CD4-positive, alpha-beta T cell treated with Interleukin-4 for 4 hours (primary cell): ENCODE data around the gene CPTP.

Experiments used
- DNase-seq: peaks from one replicate; pipeline ENCODE4 v3.0.0-alpha.2; 2020

The CPTP gene

DNA sequence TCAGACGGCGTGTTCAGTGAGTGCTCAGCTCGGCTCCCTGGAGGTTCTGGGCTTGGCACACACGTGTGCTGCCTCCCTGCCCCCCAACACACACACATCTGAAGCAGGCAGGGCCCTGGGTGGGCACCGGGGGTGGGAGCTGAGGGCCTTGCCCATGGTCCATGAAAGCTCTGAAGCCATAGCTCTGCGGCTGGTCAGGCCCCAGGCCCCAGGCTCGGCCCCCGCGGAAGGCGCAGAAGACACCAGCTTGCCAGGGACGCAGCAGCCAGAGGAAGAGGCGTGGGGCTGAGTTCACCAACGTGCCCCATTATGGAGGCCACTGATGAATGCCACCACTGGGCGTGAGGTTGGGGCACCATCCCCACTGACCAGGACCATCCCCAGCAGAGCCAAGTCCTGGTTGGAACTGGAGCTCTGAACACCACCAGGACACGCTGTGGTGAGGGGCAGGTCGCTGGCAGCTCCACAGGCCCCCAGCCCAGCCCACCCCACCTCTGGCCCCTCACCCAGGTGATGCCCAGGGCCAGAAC, 46.2 kb downstream of the CPTP start:
- no peak for DNase-seq

- DNase-seq, result peak; percentile 43
Observed at GRCh38 chr1:1371364-1371745, 46.8 kb downstream of the CPTP start.

DNA sequence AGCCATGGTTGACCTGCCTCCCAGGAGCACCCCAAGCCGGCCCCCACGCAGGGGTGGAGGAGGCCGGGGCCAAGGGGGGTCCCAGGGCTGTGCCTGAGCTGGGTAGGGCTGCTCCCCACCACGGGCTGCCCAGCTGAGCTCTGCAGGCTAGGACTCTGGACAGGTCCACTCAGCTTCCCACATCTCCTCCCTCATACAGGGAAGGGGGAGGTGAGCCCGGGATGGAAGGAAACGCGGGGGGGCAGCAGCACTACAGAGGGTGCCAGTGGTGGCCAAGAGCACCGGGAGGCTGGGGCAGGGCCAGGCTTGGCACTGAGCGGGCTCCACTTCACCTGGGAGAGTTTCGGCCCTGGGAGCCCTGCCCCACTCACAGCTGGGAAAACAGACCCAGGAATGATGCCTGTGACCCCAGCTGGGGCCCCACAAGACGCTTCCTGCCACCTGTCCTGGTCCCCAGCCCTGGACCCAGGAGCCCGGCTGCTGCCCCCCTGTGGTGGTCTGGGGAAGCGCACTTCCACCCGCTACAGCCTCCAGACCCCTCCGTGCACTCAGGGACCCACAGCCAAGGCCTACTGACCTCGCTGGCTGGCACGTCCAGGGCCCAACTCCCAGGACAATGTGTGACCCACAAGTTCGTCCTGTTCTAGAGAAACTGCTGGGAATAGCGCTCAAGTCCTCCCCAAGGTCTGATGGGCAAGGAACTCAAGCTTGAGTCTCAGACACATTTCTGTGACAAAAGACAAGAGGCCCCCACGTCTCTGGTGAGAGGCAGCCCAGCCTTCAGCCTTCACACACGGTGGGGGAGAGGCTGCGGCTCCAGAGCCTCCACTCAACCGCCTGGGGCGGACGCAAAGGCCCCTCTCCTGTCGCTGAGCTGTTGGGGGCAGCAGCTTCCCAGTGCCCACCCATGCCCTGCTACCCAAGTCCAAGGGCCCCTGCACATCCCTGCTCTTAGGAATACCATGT, 47.4 kb downstream of the CPTP start:
- peak; percentile 60 for DNase-seq

GRCh38 chr1:1373051-1373814, 48.6 kb downstream of the CPTP start:
- no peak for DNase-seq

DNA sequence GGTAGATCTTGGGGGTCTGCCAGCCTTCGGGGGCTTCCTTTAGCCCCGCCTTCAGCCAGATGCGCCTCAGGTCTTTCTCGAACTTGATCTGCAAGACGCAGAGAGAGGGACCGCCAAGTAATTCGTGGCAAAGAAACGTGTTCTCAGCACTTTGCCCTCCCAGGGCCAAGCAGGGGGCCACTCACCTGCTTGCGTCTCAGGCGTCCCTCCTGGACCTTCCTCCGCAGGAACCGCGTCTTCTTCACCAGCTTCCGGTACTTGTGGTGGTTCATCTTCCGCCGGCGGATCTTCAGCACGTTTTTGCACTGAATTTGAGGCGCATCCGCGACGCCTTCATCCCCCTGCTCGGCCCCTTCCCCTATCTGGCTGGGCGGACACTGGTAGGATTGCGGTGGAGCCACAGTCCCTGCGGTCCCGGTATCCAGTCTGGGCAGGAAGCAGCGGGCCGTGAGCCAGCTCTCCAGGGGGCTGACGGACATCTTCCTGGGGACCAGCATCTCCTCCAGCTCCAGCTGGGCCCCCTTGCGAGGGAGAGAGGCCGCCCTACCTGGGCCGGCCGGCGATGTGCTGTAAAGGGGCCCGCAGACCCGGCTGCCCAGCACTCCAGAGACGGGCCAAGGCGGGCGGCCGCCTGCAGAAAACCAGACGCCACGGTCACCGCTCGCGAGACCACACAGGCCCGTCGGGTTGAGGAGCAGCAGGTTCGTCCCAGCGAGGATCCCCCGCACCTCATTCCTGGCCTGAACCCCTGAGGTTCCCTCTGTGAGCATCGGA, 49.4 kb downstream of the CPTP start:
- DNase-seq, result no peak

- DNase-seq, result no peak
Observed at GRCh38 chr1:1374589-1374928, 50.0 kb downstream of the CPTP start.

- peak; percentile 99 for DNase-seq
Observed at GRCh38 chr1:1374929-1375662, 50.5 kb downstream of the CPTP start, which contains the start of gene AURKAIP1. Gene AURKAIP1 (minus strand): TSS chr1:1375207. CDS start chr1:1374756, 451 bp downstream.

GRCh38 chr1:1376551-1377226, 52.1 kb downstream of the CPTP start:
- no peak for DNase-seq

DNA sequence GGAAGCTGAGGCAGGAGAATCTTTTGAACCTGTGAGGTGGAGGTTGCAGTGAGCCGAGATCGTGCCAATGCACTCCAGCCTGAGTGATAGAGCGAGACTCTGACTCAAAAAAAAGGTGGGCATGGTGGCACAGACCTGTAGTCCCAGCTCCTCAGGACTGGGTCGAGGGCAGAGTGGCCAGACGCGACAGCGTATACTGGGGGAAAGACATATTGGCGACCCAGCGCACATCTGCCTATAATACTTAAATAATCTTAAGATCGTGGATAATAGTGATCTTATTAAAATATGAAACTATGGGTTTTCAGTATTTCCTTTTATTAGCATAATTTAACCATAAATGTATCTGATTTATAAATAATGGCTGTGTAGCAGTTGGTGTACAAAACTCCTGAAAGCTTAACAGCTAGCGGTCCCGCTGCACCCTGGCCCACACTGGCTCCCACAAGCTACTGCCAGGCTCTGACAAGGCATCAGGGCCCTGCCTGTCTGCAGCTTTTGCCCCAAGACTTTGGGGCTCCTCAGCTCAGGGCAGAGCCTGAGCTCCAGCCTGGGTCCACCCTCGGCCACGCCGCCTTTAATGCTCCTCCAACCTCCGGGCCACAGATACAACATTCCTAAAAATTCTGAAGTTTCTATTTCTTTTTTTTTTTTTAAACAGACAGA, 53.1 kb downstream of the CPTP start:
- no peak for DNase-seq
